Activated CD4-positive, alpha-beta memory T cell treated with anti-CD3 and anti-CD28 coated beads, Interleukin-2, amount 10 ng/mL, durations not matched to agents 7 days and 5 days (primary cell): ENCODE data around the gene PFN1. TPM values are rescaled to one million over a fixed set of nuclear protein-coding genes. Genes with fewer than 3 reads are reported as not detected.
"Not testable (repeated sequence)": the region's sequence is repeated elsewhere in the genome, so short reads cannot be mapped to it uniquely, and the experiment has no call there.

Experiments used
- CTCF ChIA-PET: fragments of 350-600 bp; sonication (Branson Sonifier 250); formaldehyde crosslinking; loops from one replicate; lab custom pipeline; 2021; ENCODE audit warnings: antibody characterized with exemption, inconsistent platforms; lab: Charles Lee
- POLR2A ChIA-PET: fragments of 350-600 bp; sonication (Branson Sonifier 250); formaldehyde crosslinking; loops from one replicate; lab custom pipeline; 2021; ENCODE audit warnings: antibody characterized with exemption; lab: Charles Lee
- DNase-seq: peaks from one replicate; pipeline ENCODE4 v3.0.0-alpha.2; 2020
- H3K27ac Mint-ChIP-seq: one replicate; pipeline ENCODE4 v1.8.0; 2021; ENCODE audit warnings: mild to moderate bottlenecking, mixed read lengths
- H3K27me3 Mint-ChIP-seq: one replicate; pipeline ENCODE4 v1.8.0; 2021; ENCODE audit warnings: mixed read lengths
- H3K36me3 Mint-ChIP-seq: one replicate; pipeline ENCODE4 v1.8.0; 2021; ENCODE audit warnings: low read depth, mixed read lengths
- H3K4me1 Mint-ChIP-seq: one replicate; pipeline ENCODE4 v1.8.0; 2021; ENCODE audit warnings: mixed read lengths
- H3K4me3 Mint-ChIP-seq: one replicate; pipeline ENCODE4 v1.8.0; 2021; ENCODE audit warnings: mild to moderate bottlenecking, mixed read lengths
- H3K9me3 Mint-ChIP-seq: one replicate; pipeline ENCODE4 v1.8.0; 2021; ENCODE audit warnings: mixed read lengths
- total RNA-seq, 2 experiments: library from RNA; stranded (reverse); gene quantifications; one replicate each; pipeline ENCODE4 v1.2.3, GENCODE V29; 2021

The PFN1 gene
- total RNA-seq, 2 experiments from 2014 or later, result 2,149 to 2,220 TPM

DNA sequence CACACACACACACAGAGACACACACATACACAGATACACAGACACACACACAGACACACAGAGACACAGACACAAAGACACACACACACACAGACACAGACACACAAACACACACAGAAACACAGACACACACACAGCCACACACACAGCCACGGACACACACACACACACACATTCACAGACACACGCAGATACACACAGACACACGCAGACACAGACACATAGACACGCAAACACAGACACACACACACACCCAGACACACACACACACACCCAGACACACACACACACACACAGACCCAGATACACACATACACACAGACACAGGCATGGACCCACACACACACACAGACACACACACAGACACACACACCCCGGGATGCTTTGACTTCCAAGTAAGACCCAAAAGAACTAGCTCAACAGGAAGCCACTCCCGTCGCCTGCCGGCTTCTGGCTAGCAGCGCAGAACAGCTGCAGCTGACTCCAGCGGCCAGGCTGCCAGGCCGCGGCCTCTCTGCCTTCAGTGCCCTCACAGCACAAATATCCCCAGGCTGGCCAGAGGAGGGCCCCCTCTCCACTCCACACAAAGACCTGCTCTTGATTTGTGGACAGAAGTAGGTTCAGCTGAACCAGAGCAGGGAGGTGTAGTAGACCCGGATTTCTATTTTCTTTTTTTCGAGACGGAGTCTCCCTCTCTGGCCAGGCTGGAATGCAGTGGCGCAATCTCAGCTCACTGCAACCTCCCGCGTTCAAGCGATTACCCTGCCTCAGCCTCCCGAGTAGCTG lies 39.4 kb downstream of the PFN1 start:
- H3K4me1 Mint-ChIP-seq, result peaks cover 3% of the 10 kb centered on the region
- ChIA-PET CTCF (interaction anchor here (0.6 to 1.8 kb wide), 31 partner anchors 10 to 342 kb away, joined by 3 to 29 read pairs (median 4); partner anchors contain the start of genes C17orf107, CAMTA2, ENO3 and INCA1), POLR2A (interaction anchor here (0.7 to 2.6 kb wide), 15 partner anchors 10 to 122 kb away, joined by 3 to 14 read pairs (median 4); partner anchors contain the start of genes CAMTA2, ENO3, PFN1 and PLD2)
- no peak overlapping the region for H3K27ac Mint-ChIP-seq
- no peaks in the 10 kb centered on the region for H3K36me3 Mint-ChIP-seq
- H3K4me3 Mint-ChIP-seq, result no peak overlapping the region
- peaks cover 13% of the 10 kb centered on the region for H3K27me3 Mint-ChIP-seq
- H3K9me3 Mint-ChIP-seq, result no peaks in the 10 kb centered on the region
- peak; percentile 86 for DNase-seq

GRCh38 chr17:4908301-4908700 lies 40.0 kb downstream of the PFN1 start:
- DNase-seq, result no peak
- no peak overlapping the region for H3K4me3 Mint-ChIP-seq
- peaks cover 7% of the 10 kb centered on the region for H3K4me1 Mint-ChIP-seq
- CTCF ChIA-PET, result interaction anchor here (0.6 to 1.8 kb wide), 26 partner anchors 9 to 341 kb away, joined by 3 to 29 read pairs (median 5); partner anchors contain the start of genes C17orf107, CAMTA2, ENO3 and INCA1
- H3K9me3 Mint-ChIP-seq, result no peaks in the 10 kb centered on the region
- H3K27me3 Mint-ChIP-seq, result peaks cover 13% of the 10 kb centered on the region
- H3K27ac Mint-ChIP-seq, result no peak overlapping the region
- POLR2A ChIA-PET, result interaction anchor here (1.0 to 2.6 kb wide), 10 partner anchors 29 to 123 kb away, joined by 3 to 14 read pairs (median 5); partner anchors contain the start of genes CAMTA2, ENO3, PFN1 and RNF167
- H3K36me3 Mint-ChIP-seq, result no peaks in the 10 kb centered on the region

DNA sequence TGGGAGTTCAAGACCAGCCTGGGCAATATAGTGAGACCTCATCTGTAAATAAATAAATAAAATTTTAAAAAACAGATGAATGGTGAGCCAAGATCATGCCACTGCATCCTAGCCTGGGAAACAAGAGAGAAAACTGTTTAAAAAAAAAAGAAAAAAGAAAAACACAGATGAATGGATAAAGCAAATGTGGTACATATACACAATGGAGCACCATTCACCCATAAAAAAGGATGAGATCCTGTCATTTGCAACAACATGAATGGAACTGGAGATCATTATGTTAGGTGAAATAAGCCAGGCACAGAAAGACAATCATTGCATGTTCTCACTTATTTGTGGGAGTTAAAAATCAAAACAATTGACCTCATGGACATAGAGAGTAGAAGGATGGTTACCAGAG lies 41.7 kb downstream of the PFN1 start:
- H3K27ac Mint-ChIP-seq, H3K36me3 Mint-ChIP-seq, POLR2A ChIA-PET, H3K4me3 Mint-ChIP-seq, H3K9me3 Mint-ChIP-seq, CTCF ChIA-PET, DNase-seq: not testable (repeated sequence)
- H3K4me1 Mint-ChIP-seq, result peaks cover 18% of the 10 kb centered on the region
- H3K27me3 Mint-ChIP-seq, result peaks cover 10% of the 10 kb centered on the region

DNA sequence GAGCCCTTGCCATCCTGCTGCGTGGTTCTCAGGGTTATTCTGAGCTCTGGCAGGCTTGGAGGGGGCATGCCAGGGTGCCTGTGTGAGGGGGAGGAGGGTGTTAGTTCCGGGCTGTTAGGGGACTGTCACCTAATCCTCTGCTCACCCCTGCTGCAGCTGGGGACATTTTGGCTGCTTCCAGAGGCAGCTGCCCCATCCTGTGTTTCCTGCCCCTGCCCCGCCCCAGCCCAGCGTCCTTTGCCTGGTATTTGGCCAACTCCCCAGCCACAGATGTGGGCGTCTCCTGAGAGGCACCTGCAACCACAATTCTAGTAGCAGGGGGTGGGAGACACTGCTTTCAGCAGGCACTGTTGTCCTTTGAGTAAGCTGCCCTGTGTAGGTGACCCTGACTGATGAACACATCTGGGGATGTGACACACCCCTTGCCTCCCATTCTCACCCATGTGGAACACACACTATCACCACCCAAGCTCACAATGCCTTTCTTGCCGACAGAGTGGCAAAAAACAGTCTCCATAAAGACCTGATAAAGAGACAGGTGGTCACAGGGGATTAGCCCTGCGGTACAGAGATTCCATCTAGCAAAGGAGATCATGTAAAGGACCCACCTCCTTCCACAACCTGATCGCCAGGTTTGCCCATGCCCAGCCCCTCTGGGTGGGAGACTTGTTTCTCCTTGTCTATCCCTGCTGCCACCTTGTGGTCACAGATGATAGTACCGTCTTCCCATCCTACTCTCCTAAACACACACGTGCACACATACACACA lies 45.1 kb downstream of the PFN1 start, which contains the start of gene CHRNE:
Gene CHRNE (minus strand): TSS at position 48 of the 768 bp plus-strand sequence. CDS start 35 bp downstream, at position 13.
- no peaks in the 10 kb centered on the region for H3K36me3 Mint-ChIP-seq
- DNase-seq, result peak; percentile 81
- H3K4me1 Mint-ChIP-seq, result peaks cover 40% of the 10 kb centered on the region
- peaks cover 11% of the 10 kb centered on the region for H3K27me3 Mint-ChIP-seq
- POLR2A ChIA-PET, result interaction anchor here (1.9 kb wide), 1 partner anchor 64 kb away, joined by 4 read pairs; the partner anchor contains the start of gene SPAG7
- H3K27ac Mint-ChIP-seq, result peak within 1 kb of the TSS; percentile 8
- H3K4me3 Mint-ChIP-seq, result peak within 1 kb of the TSS; percentile 2
- H3K9me3 Mint-ChIP-seq, result no peaks in the 10 kb centered on the region
- CTCF ChIA-PET, result interaction anchor here (0.6 to 1.8 kb wide), 17 partner anchors 11 to 336 kb away, joined by 3 to 10 read pairs (median 3); partner anchors contain the start of genes ARRB2, PSMB6, RNF167 and SLC25A11

DNA sequence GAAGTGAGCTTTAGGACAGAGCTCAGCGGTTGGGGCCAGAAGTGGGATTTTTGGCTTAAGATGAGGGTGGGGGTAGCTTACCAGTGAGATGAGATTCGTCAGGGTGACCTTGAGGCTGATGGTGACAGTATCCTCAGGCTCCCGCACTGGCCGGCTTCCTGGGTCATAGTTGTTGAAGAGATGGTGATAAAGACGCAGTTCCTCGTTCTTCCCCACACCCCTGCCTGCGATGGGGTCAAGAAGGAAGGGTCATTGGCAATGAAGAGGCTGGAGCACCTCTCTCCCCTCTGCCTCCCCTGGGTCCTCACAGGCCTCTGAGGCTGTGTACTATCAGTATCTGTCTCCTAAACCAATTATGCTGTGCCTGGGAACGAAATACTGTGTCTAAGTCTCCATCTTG lies 45.8 kb downstream of the PFN1 start:
- CTCF ChIA-PET, result interaction anchor here (0.9 to 1.8 kb wide), 8 partner anchors 12 to 335 kb away, joined by 3 to 10 read pairs (median 5); partner anchors contain the start of genes ARRB2, RNF167, SLC25A11 and SPAG7
- POLR2A ChIA-PET, result interaction anchor here (1.9 kb wide), 1 partner anchor 64 kb away, joined by 4 read pairs; the partner anchor contains the start of gene SPAG7
- H3K27ac Mint-ChIP-seq, result peak overlapping the region; percentile 0

GRCh38 chr17:4901648-4902344 lies 46.5 kb downstream of the PFN1 start:
- Mint-ChIP-seq H3K27me3 (peaks cover 10% of the 10 kb centered on the region), H3K4me1 (peaks cover 38% of the 10 kb centered on the region), H3K36me3 (peaks cover 2% of the 10 kb centered on the region), H3K9me3 (no peaks in the 10 kb centered on the region), H3K4me3 (peak overlapping the region; percentile 56), H3K27ac (no peak overlapping the region)
- DNase-seq, result no peak
- CTCF ChIA-PET, result interaction anchor here (1.1 to 2.7 kb wide), 4 partner anchors 13 to 112 kb away, joined by 3 to 8 read pairs (median 4); partner anchors contain the start of genes RNF167 and SLC25A11
- POLR2A ChIA-PET, result interaction anchor here (1.0 to 1.9 kb wide), 2 partner anchors 38 to 65 kb away, joined by 4 to 6 read pairs; partner anchors contain the start of genes RNF167, SLC25A11 and SPAG7

More for the DNA sequence above, 45.8 kb downstream of the PFN1 start:
- Mint-ChIP-seq H3K36me3 (no peaks in the 10 kb centered on the region), H3K27me3 (peaks cover 11% of the 10 kb centered on the region), H3K4me1 (peaks cover 40% of the 10 kb centered on the region), H3K9me3 (no peaks in the 10 kb centered on the region), H3K4me3 (no peak overlapping the region)
- no peak for DNase-seq

GRCh38 chr17:4901108-4901647 lies 47.2 kb downstream of the PFN1 start:
- Mint-ChIP-seq H3K27ac (peak overlapping the region; percentile 47), H3K9me3 (no peaks in the 10 kb centered on the region), H3K27me3 (peaks cover 10% of the 10 kb centered on the region), H3K36me3 (peaks cover 4% of the 10 kb centered on the region), H3K4me1 (peaks cover 38% of the 10 kb centered on the region), H3K4me3 (peak overlapping the region; percentile 56)
- CTCF ChIA-PET, result interaction anchor here (2.7 kb wide), 1 partner anchor 111 kb away, joined by 8 read pairs; no protein-coding TSS in a partner anchor
- DNase-seq, result no peak
- POLR2A ChIA-PET, result interaction anchor here (1.0 to 1.9 kb wide), 2 partner anchors 38 to 66 kb away, joined by 4 to 6 read pairs; partner anchors contain the start of genes RNF167, SLC25A11 and SPAG7

GRCh38 chr17:4900231-4901107 lies 47.9 kb downstream of the PFN1 start:
- ChIA-PET CTCF (interaction anchor here (1.0 to 2.7 kb wide), 4 partner anchors 12 to 334 kb away, joined by 3 to 20 read pairs (median 7); partner anchors contain the start of gene ARRB2), POLR2A (interaction anchor here (0.6 to 2.2 kb wide), 6 partner anchors 13 to 190 kb away, joined by 3 to 12 read pairs (median 8); partner anchors contain the start of genes ARRB2, RNF167 and SLC25A11)
- peak; percentile 65 for DNase-seq
- peaks cover 8% of the 10 kb centered on the region for H3K36me3 Mint-ChIP-seq
- peaks cover 6% of the 10 kb centered on the region for H3K27me3 Mint-ChIP-seq
- no peaks in the 10 kb centered on the region for H3K9me3 Mint-ChIP-seq
- H3K4me1 Mint-ChIP-seq, result peaks cover 38% of the 10 kb centered on the region
- H3K27ac Mint-ChIP-seq, result peak overlapping the region; percentile 47
- H3K4me3 Mint-ChIP-seq, result peak overlapping the region; percentile 78

GRCh38 chr17:4899341-4900230 lies 48.7 kb downstream of the PFN1 start, which contains the start of gene C17orf107:
TSS of gene C17orf107 (plus strand) at chr17:4899536. CDS start at chr17:4899763, 227 bp downstream.
- DNase-seq, result peak; percentile 88
- H3K27ac Mint-ChIP-seq, result peak within 1 kb of the TSS; percentile 49
- ChIA-PET POLR2A (interaction anchor here (0.6 to 2.2 kb wide), 12 partner anchors 14 to 197 kb away, joined by 3 to 12 read pairs (median 3); partner anchors contain the start of genes ARRB2, PFN1, RNF167 and SLC25A11), CTCF (interaction anchor here (0.9 to 2.7 kb wide), 8 partner anchors 9 to 333 kb away, joined by 3 to 20 read pairs (median 5); partner anchors contain the start of genes ARRB2, MED11, RNF167 and SLC25A11)
- H3K27me3 Mint-ChIP-seq, result peaks cover 6% of the 10 kb centered on the region
- peak within 1 kb of the TSS; percentile 78 for H3K4me3 Mint-ChIP-seq
- H3K4me1 Mint-ChIP-seq, result peaks cover 38% of the 10 kb centered on the region
- H3K9me3 Mint-ChIP-seq, result no peaks in the 10 kb centered on the region
- H3K36me3 Mint-ChIP-seq, result peaks cover 17% of the 10 kb centered on the region
